Mucosa of descending colon (tissue), 3 donors: ENCODE measurements around the gene MYH4. TPM values are rescaled to one million over a fixed set of nuclear protein-coding genes. Genes with fewer than 3 reads are reported as not detected.

Source experiments
- ATAC-seq: fragments of 200-7000 bp; cut with Tn5 transposase; one replicate; pipeline ENCODE4 v1.9.1; 2020; ENCODE audit warnings: mild to moderate bottlenecking, moderate library complexity
- DNase-seq, 3 donors: peaks; one replicate each; pipeline ENCODE4 v3.0.0-alpha.2; 2020
- H3K36me3 ChIP-seq: fragments of 200-600 bp; one replicate; pipeline ENCODE4 v1.8.0; 2021; ENCODE audit warnings: low read depth, mild to moderate bottlenecking
- H3K4me1 ChIP-seq: fragments of 200-600 bp; one replicate; pipeline ENCODE4 v1.8.0; 2021; ENCODE audit warnings: low read depth, mild to moderate bottlenecking
- H3K4me3 ChIP-seq: fragments of 200-600 bp; one replicate; pipeline ENCODE4 v1.8.0; 2021; ENCODE audit warnings: mild to moderate bottlenecking
- H3K9me3 ChIP-seq: fragments of 200-600 bp; one replicate; pipeline ENCODE4 v1.8.0; 2021; ENCODE audit warnings: mild to moderate bottlenecking
- intact Hi-C, 2 donors: fragments of 100-400 bp; cut with DNase I in 1 of 2; cut with micrococcal nuclease in 1 of 2; formaldehyde crosslinking; loops; one replicate each; pipeline versions ENCODE4 v1.11.0 to v1.11.1; 2022; cut with DNase I, micrococcal nuclease
- long read RNA-seq, 2 donors: library from polyadenylated mRNA; unstranded; transcript quantifications; one replicate each; pipeline ENCODE4 v2.0.0, GENCODE V29; 2019 to 2021
- total RNA-seq, 3 donors: library from RNA; stranded (reverse); fragmentation: NEBNext Ultra II Directional in 2 of 3; extraction: Animal tissue kit (Norgen Biotek cat#: 25700) in 2 of 3; gene quantifications; one replicate each; pipeline versions ENCODE4 v1.2.1 to v1.2.4, GENCODE V29; 2021 to 2023
- TF ChIP-seq, protein P1 (sequence below): fragments of 200-600 bp; IDR thresholded peaks from one replicate; pipeline ENCODE4 v1.8.0; 2022; ENCODE audit warnings: antibody characterized with exemption, mild to moderate bottlenecking
- donor health status: DM: no; HTN: no; CAD: no; lungs with moderate emphysema.
- donor health status: DM: no; HTN: no; CAD: no.
- donor health status: DM: no; HTN: yes; CAD: no.

Gene MYH4
- total RNA-seq, result not detected
- long read RNA-seq, donor 1, result 0 reads
- long read RNA-seq, donor 2, result 0 reads

- no peak within 1 kb of the TSS for H3K4me3 ChIP-seq
- intact Hi-C loops, result no loop called here
- H3K9me3 ChIP-seq, result no peaks in the 10 kb centered on the region
- TF ChIP-seq, protein P1, sequence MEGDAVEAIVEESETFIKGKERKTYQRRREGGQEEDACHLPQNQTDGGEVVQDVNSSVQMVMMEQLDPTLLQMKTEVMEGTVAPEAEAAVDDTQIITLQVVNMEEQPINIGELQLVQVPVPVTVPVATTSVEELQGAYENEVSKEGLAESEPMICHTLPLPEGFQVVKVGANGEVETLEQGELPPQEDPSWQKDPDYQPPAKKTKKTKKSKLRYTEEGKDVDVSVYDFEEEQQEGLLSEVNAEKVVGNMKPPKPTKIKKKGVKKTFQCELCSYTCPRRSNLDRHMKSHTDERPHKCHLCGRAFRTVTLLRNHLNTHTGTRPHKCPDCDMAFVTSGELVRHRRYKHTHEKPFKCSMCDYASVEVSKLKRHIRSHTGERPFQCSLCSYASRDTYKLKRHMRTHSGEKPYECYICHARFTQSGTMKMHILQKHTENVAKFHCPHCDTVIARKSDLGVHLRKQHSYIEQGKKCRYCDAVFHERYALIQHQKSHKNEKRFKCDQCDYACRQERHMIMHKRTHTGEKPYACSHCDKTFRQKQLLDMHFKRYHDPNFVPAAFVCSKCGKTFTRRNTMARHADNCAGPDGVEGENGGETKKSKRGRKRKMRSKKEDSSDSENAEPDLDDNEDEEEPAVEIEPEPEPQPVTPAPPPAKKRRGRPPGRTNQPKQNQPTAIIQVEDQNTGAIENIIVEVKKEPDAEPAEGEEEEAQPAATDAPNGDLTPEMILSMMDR, result no peak
- H3K36me3 ChIP-seq, result no peaks in the 10 kb centered on the region
- ATAC-seq (no peak), DNase-seq (no peak)
- H3K4me1 ChIP-seq, result no peaks in the 10 kb centered on the region
Observed at GRCh38 chr17:10469459-10469858, at the start of gene MYH4. TSS of gene MYH4 (minus strand) at chr17:10469559. CDS start at chr17:10466745, 2,814 bp downstream.

- TF ChIP-seq, protein P1, result no peak
- intact Hi-C loops, result no loop called here
- Histone ChIP-seq H3K9me3 (no peaks in the 10 kb centered on the region), H3K4me3 (no peak within 1 kb of the TSS), H3K4me1 (no peaks in the 10 kb centered on the region), H3K36me3 (no peaks in the 10 kb centered on the region)
- no peak for ATAC-seq
- no peak for DNase-seq
Observed at GRCh38 chr17:10518271-10519037, 49.1 kb upstream of the MYH4 start, which contains the start of gene MYH1. TSS of gene MYH1 (minus strand) at chr17:10518542. CDS start at chr17:10516642, 1,900 bp downstream.

DNA sequence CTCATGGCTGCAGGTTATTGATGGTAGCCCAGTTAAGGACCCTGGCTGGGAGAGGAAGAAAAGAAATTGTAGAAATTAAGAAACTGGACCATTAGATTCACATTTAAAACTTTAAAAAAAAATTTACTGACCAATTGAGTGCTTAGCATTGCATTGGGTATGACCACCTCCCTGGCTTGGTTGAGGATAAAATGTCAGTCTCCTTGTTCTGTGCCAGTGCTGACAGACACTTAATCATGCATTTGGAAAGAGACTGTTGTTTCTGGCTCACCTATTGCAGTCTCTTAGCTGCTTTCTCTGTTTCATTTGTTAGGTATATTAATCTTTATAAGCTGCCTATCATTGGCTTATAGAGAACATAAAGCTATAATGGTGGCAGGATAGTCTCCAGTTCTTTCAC lies 47.3 kb upstream of the MYH4 start:
- intact Hi-C loops, result no loop called here
- no peak for ATAC-seq
- no peak overlapping the region for H3K4me3 ChIP-seq
- no peaks in the 10 kb centered on the region for H3K4me1 ChIP-seq
- no peak for DNase-seq
- no peaks in the 10 kb centered on the region for H3K9me3 ChIP-seq
- TF ChIP-seq, protein P1, result no peak
- no peaks in the 10 kb centered on the region for H3K36me3 ChIP-seq

DNA sequence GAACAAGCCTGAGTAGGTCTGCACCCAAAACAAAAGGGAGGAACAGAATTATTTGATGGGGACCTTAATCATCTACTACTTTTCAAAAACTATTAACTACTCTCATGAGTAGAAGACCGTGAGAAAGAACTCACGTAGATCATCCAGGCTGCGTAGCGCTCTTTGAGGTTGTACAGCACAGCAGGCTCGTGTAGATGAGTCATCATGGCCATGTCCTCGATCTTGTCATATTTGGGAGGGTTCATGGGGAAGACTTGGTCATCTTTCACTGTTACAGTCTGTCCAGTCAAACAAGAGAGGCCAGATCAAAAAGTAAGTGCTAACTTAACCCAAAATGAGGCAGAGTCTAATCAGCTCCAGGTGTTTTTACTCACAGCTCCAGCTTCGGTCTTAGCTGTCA lies 46.7 kb upstream of the MYH4 start:
- H3K9me3 ChIP-seq, result no peaks in the 10 kb centered on the region
- intact Hi-C loops, result no loop called here
- no peaks in the 10 kb centered on the region for H3K36me3 ChIP-seq
- TF ChIP-seq, protein P1, result no peak
- DNase-seq (no peak), ATAC-seq (no peak)
- H3K4me1 ChIP-seq, result no peaks in the 10 kb centered on the region
- no peak overlapping the region for H3K4me3 ChIP-seq

- H3K9me3 ChIP-seq, result no peaks in the 10 kb centered on the region
- TF ChIP-seq, protein P1, result no peak
- no peaks in the 10 kb centered on the region for H3K4me1 ChIP-seq
- H3K36me3 ChIP-seq, result no peaks in the 10 kb centered on the region
- intact Hi-C loops, result no loop called here
- DNase-seq (no peak), ATAC-seq (no peak)
- no peak overlapping the region for H3K4me3 ChIP-seq
Observed at GRCh38 chr17:10513299-10514067, 44.1 kb upstream of the MYH4 start.
